ENCODE measurements around the gene FXYD3. TPM values are rescaled to one million over a fixed set of nuclear protein-coding genes. Genes with fewer than 3 reads are reported as not detected.

Gene FXYD3
- total and polyA plus RNA-seq, 2 experiments from 2014 or later, result 0.81 TPM; not detected in 1

DNA sequence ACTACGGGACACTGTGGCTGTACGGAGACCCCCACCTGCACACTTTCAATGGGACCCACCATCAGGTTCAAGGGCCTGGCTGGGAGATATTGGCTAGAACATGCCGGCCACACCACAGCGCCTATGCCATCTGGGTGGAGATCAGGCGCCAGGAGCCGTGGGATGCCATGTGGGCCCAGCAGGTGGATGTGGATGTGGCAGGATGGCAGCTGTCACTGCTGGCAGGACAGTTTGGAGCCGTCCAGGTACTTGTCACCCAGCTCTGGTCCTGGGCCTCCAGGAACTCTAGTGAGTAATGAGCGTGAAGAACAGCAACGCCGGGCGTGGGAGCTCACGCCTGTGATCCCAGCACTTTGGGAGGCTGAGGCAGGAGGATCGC is 15.7 kb upstream of the FXYD3 start:
- no peaks in the 10 kb centered on the region; the same call in 1 of the 2 replicates for H3K4me1 ChIP-seq (ENCODE audit: insufficient read depth)
- DNase-seq (ENCODE audit: low spot score) (no peak), ATAC-seq (no peak)
- H4K20me1 ChIP-seq (replicated peaks; ENCODE audit: insufficient read depth), result no peaks in the 10 kb centered on the region
- Mint-ChIP-seq H3K27ac (no peak overlapping the region), H3K27me3 (ENCODE audit: insufficient read depth, low read depth, poor library complexity) (peaks cover 12% of the 10 kb centered on the region), H3K36me3 (ENCODE audit: low read depth) (no peaks in the 10 kb centered on the region), H3K4me1 (peaks cover 4% of the 10 kb centered on the region), H3K9me3 (no peaks in the 10 kb centered on the region; the same call in 2 of the 3 replicates), H3K4me3 (no peak overlapping the region)
- no peak overlapping the region for H3K4me3 ChIP-seq
- H3K9me2 ChIP-seq (ENCODE audit: insufficient read depth), result no peaks in the 10 kb centered on the region
- no peaks in the 10 kb centered on the region for H3K79me2 ChIP-seq (replicated peaks; ENCODE audit: insufficient read depth)
- no peak for TF ChIP-seq EZH2 (IDR thresholded peaks at IDR 0.05; ENCODE audit: low read depth, unreplicated experiment)
- TF ChIP-seq CREB1 (CRISPR knock-in tag; IDR thresholded peaks at IDR 0.05; ENCODE audit: low read depth), result no peak
- TF ChIP-seq, protein P1, sequence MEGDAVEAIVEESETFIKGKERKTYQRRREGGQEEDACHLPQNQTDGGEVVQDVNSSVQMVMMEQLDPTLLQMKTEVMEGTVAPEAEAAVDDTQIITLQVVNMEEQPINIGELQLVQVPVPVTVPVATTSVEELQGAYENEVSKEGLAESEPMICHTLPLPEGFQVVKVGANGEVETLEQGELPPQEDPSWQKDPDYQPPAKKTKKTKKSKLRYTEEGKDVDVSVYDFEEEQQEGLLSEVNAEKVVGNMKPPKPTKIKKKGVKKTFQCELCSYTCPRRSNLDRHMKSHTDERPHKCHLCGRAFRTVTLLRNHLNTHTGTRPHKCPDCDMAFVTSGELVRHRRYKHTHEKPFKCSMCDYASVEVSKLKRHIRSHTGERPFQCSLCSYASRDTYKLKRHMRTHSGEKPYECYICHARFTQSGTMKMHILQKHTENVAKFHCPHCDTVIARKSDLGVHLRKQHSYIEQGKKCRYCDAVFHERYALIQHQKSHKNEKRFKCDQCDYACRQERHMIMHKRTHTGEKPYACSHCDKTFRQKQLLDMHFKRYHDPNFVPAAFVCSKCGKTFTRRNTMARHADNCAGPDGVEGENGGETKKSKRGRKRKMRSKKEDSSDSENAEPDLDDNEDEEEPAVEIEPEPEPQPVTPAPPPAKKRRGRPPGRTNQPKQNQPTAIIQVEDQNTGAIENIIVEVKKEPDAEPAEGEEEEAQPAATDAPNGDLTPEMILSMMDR (conservative IDR thresholded peaks at IDR 0.05; ENCODE audit: low read depth in 2 of 2), result no peak
- no peak for TF ChIP-seq ZNF331 (CRISPR knock-in tag; IDR thresholded peaks at IDR 0.05; ENCODE audit: low read depth)
- TF ChIP-seq, protein P2, sequence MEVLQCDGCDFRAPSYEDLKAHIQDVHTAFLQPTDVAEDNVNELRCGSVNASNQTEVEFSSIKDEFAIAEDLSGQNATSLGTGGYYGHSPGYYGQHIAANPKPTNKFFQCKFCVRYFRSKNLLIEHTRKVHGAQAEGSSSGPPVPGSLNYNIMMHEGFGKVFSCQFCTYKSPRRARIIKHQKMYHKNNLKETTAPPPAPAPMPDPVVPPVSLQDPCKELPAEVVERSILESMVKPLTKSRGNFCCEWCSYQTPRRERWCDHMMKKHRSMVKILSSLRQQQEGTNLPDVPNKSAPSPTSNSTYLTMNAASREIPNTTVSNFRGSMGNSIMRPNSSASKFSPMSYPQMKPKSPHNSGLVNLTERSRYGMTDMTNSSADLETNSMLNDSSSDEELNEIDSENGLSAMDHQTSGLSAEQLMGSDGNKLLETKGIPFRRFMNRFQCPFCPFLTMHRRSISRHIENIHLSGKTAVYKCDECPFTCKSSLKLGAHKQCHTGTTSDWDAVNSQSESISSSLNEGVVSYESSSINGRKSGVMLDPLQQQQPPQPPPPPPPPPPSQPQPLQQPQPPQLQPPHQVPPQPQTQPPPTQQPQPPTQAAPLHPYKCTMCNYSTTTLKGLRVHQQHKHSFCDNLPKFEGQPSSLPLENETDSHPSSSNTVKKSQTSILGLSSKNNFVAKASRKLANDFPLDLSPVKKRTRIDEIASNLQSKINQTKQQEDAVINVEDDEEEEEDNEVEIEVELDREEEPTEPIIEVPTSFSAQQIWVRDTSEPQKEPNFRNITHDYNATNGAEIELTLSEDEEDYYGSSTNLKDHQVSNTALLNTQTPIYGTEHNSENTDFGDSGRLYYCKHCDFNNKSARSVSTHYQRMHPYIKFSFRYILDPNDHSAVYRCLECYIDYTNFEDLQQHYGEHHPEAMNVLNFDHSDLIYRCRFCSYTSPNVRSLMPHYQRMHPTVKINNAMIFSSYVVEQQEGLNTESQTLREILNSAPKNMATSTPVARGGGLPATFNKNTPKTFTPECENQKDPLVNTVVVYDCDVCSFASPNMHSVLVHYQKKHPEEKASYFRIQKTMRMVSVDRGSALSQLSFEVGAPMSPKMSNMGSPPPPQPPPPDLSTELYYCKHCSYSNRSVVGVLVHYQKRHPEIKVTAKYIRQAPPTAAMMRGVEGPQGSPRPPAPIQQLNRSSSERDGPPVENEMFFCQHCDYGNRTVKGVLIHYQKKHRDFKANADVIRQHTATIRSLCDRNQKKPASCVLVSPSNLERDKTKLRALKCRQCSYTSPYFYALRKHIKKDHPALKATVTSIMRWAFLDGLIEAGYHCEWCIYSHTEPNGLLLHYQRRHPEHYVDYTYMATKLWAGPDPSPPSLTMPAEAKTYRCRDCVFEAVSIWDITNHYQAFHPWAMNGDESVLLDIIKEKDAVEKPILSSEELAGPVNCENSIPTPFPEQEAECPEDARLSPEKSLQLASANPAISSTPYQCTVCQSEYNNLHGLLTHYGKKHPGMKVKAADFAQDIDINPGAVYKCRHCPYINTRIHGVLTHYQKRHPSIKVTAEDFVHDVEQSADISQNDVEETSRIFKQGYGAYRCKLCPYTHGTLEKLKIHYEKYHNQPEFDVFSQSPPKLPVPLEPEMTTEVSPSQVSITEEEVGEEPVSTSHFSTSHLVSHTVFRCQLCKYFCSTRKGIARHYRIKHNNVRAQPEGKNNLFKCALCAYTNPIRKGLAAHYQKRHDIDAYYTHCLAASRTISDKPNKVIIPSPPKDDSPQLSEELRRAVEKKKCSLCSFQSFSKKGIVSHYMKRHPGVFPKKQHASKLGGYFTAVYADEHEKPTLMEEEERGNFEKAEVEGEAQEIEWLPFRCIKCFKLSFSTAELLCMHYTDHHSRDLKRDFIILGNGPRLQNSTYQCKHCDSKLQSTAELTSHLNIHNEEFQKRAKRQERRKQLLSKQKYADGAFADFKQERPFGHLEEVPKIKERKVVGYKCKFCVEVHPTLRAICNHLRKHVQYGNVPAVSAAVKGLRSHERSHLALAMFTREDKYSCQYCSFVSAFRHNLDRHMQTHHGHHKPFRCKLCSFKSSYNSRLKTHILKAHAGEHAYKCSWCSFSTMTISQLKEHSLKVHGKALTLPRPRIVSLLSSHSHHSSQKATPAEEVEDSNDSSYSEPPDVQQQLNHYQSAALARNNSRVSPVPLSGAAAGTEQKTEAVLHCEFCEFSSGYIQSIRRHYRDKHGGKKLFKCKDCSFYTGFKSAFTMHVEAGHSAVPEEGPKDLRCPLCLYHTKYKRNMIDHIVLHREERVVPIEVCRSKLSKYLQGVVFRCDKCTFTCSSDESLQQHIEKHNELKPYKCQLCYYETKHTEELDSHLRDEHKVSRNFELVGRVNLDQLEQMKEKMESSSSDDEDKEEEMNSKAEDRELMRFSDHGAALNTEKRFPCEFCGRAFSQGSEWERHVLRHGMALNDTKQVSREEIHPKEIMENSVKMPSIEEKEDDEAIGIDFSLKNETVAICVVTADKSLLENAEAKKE (CRISPR knock-in tag; IDR thresholded peaks at IDR 0.05), result no peak
- no peak for TF ChIP-seq POLR2AphosphoS5 (IDR thresholded peaks at IDR 0.05; ENCODE audit: low read depth)
- TF ChIP-seq NANOG (IDR thresholded peaks at IDR 0.05; ENCODE audit: borderline replicate concordance), result no peak
- TF ChIP-seq EZH2phosphoT487 (IDR thresholded peaks at IDR 0.05; ENCODE audit: unreplicated experiment), result no peak
- TF ChIP-seq ZNF114 (CRISPR knock-in tag; IDR thresholded peaks at IDR 0.05), result no peak
- TF ChIP-seq, protein P3, sequence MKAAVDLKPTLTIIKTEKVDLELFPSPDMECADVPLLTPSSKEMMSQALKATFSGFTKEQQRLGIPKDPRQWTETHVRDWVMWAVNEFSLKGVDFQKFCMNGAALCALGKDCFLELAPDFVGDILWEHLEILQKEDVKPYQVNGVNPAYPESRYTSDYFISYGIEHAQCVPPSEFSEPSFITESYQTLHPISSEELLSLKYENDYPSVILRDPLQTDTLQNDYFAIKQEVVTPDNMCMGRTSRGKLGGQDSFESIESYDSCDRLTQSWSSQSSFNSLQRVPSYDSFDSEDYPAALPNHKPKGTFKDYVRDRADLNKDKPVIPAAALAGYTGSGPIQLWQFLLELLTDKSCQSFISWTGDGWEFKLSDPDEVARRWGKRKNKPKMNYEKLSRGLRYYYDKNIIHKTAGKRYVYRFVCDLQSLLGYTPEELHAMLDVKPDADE (IDR thresholded peaks at IDR 0.05), result no peak
- no peaks in the 10 kb centered on the region for H3K27me3 ChIP-seq (ENCODE audit: insufficient read depth)
- H3F3A ChIP-seq (replicated peaks; ENCODE audit: low read depth), result 0 out of 2 replicates have a peak, but pooled peaks cover 3% of the 10 kb centered on the region
- no peak overlapping the region for H3K27ac ChIP-seq (ENCODE audit: low read depth)
- no peak overlapping the region for H3K4me2 ChIP-seq
- no peak overlapping the region for H2AFZ ChIP-seq
- H3K36me3 ChIP-seq (ENCODE audit: insufficient read depth), result no peaks in the 10 kb centered on the region

Data from GM23338 (cell line).